ENCODE measurements around the gene CSNK1G1. TPM values are rescaled to one million over a fixed set of nuclear protein-coding genes. Genes with fewer than 3 reads are reported as not detected.
A peak's percentile ranks its signal among the peaks of the same experiment; 100 is the strongest.

The CSNK1G1 gene
- total RNA-seq, 1 donor from 2014 or later = 12.8 TPM

GRCh38 chr15:64356710-64357040 is 702 bp upstream of the CSNK1G1 start:
- no peaks in the 10 kb centered on the region for H3K36me3 ChIP-seq
- H3K4me1 ChIP-seq = peaks cover 21% of the 10 kb centered on the region
- no peaks in the 10 kb centered on the region for H3K9me3 ChIP-seq
- H3K27me3 ChIP-seq = no peaks in the 10 kb centered on the region
- peak overlapping the region; percentile 70 to 78 for H3K4me3 ChIP-seq
- TF ChIP-seq POLR2A (IDR thresholded peaks at IDR 0.05) (no peak), POLR2AphosphoS5 (IDR thresholded peaks at IDR 0.05; ENCODE audit: insufficient read depth in 1 of 2, low read depth in 1 of 2) (no peak)
- TF ChIP-seq, protein P1, sequence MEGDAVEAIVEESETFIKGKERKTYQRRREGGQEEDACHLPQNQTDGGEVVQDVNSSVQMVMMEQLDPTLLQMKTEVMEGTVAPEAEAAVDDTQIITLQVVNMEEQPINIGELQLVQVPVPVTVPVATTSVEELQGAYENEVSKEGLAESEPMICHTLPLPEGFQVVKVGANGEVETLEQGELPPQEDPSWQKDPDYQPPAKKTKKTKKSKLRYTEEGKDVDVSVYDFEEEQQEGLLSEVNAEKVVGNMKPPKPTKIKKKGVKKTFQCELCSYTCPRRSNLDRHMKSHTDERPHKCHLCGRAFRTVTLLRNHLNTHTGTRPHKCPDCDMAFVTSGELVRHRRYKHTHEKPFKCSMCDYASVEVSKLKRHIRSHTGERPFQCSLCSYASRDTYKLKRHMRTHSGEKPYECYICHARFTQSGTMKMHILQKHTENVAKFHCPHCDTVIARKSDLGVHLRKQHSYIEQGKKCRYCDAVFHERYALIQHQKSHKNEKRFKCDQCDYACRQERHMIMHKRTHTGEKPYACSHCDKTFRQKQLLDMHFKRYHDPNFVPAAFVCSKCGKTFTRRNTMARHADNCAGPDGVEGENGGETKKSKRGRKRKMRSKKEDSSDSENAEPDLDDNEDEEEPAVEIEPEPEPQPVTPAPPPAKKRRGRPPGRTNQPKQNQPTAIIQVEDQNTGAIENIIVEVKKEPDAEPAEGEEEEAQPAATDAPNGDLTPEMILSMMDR (IDR thresholded peaks at IDR 0.05) = no peak
- peak overlapping the region; percentile 77 for H3K27ac ChIP-seq
- no peak for DNase-seq (ENCODE audit: extremely low spot score in 2 of 2)
- intact Hi-C loops (cut with DNase I) = loop anchor here (10.0 kb wide), 1 partner anchor 192 kb away; the partner anchor contains the start of gene PPIB

- TF ChIP-seq POLR2AphosphoS5 (IDR thresholded peaks at IDR 0.05; ENCODE audit: insufficient read depth in 1 of 2, low read depth in 1 of 2) (no peak), POLR2A (IDR thresholded peaks at IDR 0.05) (no peak)
- TF ChIP-seq, protein P1 (IDR thresholded peaks at IDR 0.05) = no peak
- Histone ChIP-seq H3K4me3 (peak overlapping the region; percentile 70 to 78), H3K27ac (peak overlapping the region; percentile 77), H3K4me1 (peaks cover 21% of the 10 kb centered on the region), H3K9me3 (no peaks in the 10 kb centered on the region), H3K27me3 (no peaks in the 10 kb centered on the region), H3K36me3 (no peaks in the 10 kb centered on the region)
- intact Hi-C loops (cut with DNase I) = loop anchor here (10.0 kb wide), 1 partner anchor 191 kb away; the partner anchor contains the start of gene PPIB
- DNase-seq (ENCODE audit: extremely low spot score in 2 of 2) = no peak
These were observed 527 bp downstream of the CSNK1G1 start for GRCh38 chr15:64355348-64355943.

DNA sequence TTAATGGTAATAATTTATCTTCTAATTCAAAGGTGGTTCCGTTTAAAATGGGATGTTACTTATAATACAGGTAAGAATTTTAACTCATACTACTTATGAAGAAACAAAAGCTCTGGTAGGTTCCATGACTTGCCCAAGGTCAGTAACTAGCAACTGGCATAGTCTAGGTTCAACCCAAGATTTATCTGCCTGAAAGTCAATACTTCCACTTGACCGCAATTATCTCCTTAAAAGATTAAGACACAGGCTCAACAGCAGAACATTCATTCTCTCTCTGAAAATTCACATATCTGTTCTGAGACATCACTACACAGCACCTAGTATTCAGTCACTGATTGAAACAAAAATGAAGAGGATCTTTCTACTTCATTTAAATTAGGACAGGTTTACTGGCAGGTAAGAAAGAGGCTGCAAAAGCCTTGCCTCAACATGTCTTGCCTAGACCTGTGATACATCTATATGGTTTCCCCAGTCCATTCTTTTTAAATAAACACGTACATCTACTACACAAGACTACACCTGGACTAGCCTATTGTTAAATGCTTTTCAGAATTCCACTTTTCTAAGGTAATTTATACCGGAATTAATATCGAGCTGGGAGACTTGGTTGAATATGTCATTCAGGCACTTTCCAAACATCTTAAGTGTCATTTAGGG is 1.2 kb downstream of the CSNK1G1 start:
- H3K27ac ChIP-seq = peak overlapping the region; percentile 77
- intact Hi-C loops (cut with DNase I) = loop anchor here (10.0 kb wide), 1 partner anchor 190 kb away; the partner anchor contains the start of gene PPIB
- TF ChIP-seq POLR2AphosphoS5 (IDR thresholded peaks at IDR 0.05; ENCODE audit: insufficient read depth in 1 of 2, low read depth in 1 of 2) = no peak
- TF ChIP-seq, protein P1 (IDR thresholded peaks at IDR 0.05) = no peak
- no peak for TF ChIP-seq POLR2A (IDR thresholded peaks at IDR 0.05)
- H3K9me3 ChIP-seq = no peaks in the 10 kb centered on the region
- peaks cover 21% of the 10 kb centered on the region for H3K4me1 ChIP-seq
- no peak for DNase-seq (ENCODE audit: extremely low spot score in 2 of 2)
- H3K4me3 ChIP-seq = peak overlapping the region; percentile 70 to 78
- H3K36me3 ChIP-seq = no peaks in the 10 kb centered on the region
- H3K27me3 ChIP-seq = no peaks in the 10 kb centered on the region

DNA sequence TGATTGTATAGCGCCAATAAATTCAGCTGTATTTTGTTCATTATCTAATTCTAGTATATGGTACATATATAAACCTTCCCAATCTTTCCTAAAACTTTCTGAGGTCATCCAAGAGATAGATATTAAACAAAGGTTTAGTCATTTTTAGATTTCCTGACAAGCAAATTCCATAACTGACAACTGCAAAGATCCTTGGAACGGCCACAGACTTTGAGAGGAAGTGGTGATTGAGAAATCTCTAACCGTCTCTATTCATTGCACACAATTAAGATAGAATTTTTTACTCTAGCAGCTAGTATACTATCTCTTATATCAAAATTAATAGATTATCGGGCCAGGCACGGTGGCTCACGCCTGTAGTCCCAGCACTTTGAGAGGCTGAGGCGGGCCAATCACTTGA is 4.7 kb downstream of the CSNK1G1 start:
- H3K4me1 ChIP-seq = peaks cover 20% of the 10 kb centered on the region
- DNase-seq (ENCODE audit: extremely low spot score in 2 of 2) = no peak
- H3K27me3 ChIP-seq = no peaks in the 10 kb centered on the region
- no peak overlapping the region for H3K27ac ChIP-seq
- no peaks in the 10 kb centered on the region for H3K36me3 ChIP-seq
- intact Hi-C loops (cut with DNase I) = loop anchor here (10.0 kb wide), 1 partner anchor 186 kb away; the partner anchor contains the start of gene PPIB
- TF ChIP-seq POLR2AphosphoS5 (IDR thresholded peaks at IDR 0.05; ENCODE audit: insufficient read depth in 1 of 2, low read depth in 1 of 2) (no peak), POLR2A (IDR thresholded peaks at IDR 0.05) (no peak)
- TF ChIP-seq, protein P1 (IDR thresholded peaks at IDR 0.05) = no peak
- no peaks in the 10 kb centered on the region for H3K9me3 ChIP-seq
- H3K4me3 ChIP-seq = no peak overlapping the region

DNA sequence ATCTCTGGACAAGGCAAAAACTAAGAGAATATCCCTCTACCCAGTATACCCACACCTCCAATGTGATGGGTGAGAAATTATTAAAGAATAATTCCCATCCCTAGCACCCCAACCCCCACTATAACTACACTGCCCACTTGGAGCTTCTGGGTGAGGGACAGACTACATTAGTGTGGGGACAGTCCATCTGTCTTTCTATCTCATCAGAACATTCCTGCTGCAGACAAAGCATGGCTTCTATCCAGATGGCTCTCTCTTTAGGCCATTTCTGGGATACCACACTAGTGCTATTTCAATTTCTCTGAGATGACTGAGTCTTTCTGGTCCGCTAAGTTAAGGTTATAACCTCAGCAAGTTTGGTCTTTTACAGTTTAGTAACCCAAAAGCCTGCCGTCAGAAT is 6.6 kb downstream of the CSNK1G1 start:
- DNase-seq (ENCODE audit: extremely low spot score in 2 of 2) = no peak
- Histone ChIP-seq H3K9me3 (no peaks in the 10 kb centered on the region), H3K36me3 (no peaks in the 10 kb centered on the region), H3K4me3 (no peak overlapping the region), H3K27ac (no peak overlapping the region), H3K27me3 (no peaks in the 10 kb centered on the region), H3K4me1 (peaks cover 22% of the 10 kb centered on the region)
- intact Hi-C loops (cut with DNase I) = no loop called here
- TF ChIP-seq, protein P1 (IDR thresholded peaks at IDR 0.05) = no peak
- TF ChIP-seq POLR2AphosphoS5 (IDR thresholded peaks at IDR 0.05; ENCODE audit: insufficient read depth in 1 of 2, low read depth in 1 of 2) (no peak), POLR2A (IDR thresholded peaks at IDR 0.05) (no peak)
